ENCODE measurements around the gene WDR55.
"Not testable (repeated sequence)": the region's sequence is repeated elsewhere in the genome, so short reads cannot be mapped to it uniquely, and the experiment has no call there.

WDR55 gene

DNA sequence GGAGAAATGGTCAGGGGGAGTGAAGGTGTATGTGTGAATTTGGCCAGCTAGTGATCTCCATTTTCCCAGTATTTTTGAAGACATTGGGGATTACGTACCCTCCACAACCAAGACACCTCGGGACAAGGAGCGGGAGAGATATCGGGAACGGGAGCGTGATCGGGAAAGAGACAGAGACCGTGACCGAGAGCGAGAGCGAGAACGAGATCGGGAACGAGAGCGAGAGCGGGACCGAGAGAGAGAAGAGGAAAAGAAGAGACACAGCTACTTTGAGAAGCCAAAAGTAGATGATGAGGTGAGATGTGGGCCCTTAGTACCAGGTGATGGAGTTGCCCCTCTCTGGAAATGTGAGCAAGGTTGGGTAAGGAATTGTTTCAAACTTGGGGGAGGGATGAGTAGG lies 5.8 kb upstream of the WDR55 start:
- no peak for DNase-seq

- DNase-seq = not testable (repeated sequence)
These were observed 4.3 kb upstream of the WDR55 start for GRCh38 chr5:140660371-140660770.

DNA sequence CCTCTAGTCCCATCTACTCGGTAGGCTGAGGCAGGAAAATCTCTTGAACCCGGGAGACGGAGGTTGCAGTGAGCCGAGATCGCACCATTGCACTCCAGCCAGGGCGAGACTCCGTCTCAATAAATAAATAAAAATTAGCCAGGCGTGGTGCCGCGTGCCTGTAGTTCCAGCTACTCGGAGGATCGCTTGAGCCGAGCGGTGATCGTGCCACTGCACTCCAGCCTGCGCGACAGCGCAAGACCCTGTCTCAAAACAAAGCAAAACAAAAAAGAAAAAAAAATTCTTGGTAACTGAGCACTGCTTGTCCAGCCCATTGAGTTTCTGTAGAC lies 710 bp upstream of the WDR55 start:
- DNase-seq = no peak

DNA sequence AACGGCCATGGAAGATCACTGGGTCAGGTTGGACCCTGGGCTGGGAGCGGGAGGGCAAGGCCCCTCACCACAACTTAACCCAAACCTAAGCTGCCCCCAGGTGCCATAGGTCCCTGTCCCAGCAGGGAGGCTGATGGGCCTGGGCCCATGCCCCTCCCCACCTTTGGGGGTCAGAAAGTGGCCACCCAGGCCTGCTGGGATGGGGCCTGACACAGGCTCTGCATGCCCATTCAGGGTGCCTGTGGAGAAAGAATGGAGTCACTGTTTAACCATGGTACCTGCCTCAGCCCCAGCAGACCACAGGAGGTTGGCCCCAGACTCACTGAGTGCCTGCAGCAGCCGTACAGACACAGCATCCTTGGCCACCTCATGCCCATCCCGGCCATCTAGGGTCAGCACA lies 6.3 kb downstream of the WDR55 start:
- not testable (repeated sequence) for DNase-seq

- no peak for DNase-seq
These were observed 6.9 kb downstream of the WDR55 start for GRCh38 chr5:140671472-140672125.

GRCh38 chr5:140672455-140673186 lies 7.9 kb downstream of the WDR55 start:
- peak in 1 of 2 experiments; percentile 27 for DNase-seq

DNA sequence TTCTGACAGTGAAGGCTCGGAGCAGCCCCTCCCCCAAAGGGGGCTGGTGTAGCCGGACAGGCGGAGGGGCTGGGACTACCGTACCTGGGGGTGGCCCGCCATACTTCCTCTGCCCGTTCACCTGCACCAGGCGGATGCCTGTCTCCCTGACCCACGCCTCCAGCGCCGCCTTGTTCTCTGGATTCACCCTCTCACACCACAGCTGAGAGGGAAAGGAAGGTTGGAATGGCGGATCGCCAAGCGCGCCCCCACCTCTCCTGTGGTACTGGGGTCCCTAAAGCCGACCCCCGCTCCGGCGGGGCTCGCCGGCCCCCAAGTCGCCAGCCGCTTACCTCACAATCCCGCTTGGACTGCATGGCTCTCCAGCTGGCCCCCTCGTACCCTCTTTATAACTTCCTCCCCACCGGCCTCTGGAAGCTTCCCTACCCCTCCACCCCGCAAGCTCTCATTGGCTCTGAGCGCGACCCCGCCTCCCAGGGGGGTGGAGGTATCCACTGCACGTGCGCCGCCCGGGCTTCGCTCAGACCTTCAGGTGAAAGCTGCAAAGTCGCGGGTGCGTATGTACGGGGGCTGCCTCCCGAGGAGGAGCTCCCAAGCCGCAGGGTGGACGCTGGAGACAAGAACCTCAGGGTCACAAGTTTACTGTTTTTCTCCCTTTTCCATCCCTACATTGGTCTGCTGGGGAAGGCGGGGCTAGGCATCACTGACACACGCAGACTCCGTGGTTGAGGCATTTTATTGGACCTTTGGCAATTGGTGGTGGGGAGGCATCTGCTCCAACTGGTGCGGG lies 8.7 kb downstream of the WDR55 start, which contains the start of gene DND1:
Gene DND1 (minus strand): TSS at position 390 of the 790 bp plus-strand sequence. CDS start 34 bp downstream, at position 356.
- no peak for DNase-seq

GRCh38 chr5:140674211-140674610 lies 9.5 kb downstream of the WDR55 start:
- DNase-seq = no peak

DNA sequence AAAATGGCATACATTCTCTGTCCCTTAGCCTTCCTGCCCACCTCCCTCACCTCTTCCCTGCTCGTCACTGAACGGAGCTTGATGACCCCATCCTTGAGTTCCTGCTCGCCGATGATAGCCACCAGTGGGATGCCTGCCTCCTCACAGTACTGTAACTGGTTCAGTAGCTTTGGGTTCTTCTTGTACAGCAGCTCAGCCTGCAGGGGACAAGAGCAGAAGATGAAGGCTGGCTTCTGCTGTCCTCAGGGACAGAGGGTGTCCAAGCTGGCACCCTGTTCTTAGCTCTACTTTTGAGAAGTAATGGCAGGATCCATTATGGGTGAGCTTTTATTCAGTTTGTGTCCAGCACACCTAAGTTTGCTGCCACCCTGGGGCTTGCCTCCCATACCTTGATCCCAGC lies 9.9 kb downstream of the WDR55 start:
- no peak for DNase-seq

- DNase-seq = no peak
These were observed 13.2 kb downstream of the WDR55 start for GRCh38 chr5:140677947-140678346.

DNA sequence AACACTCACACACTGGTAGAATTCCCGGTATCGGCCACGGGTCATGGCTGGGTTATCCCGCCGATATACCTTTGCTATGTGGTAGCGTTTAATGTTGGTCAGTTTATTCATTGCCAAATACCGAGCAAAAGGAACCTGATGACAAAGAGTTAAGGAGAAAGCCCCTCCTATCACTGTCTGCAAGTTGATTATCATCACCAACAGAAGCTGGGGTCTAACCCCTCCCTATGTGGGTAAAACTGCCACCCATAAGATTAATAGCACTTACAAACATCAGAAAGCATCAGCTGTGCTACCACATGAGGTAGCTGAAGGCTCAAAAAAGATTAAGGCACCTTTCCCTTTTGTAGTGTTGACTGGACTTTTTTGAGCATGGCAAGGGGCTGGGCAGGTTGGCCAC lies 14.3 kb downstream of the WDR55 start:
- no peak for DNase-seq

GRCh38 chr5:140690376-140690932 lies 25.8 kb downstream of the WDR55 start:
- DNase-seq = no peak

DNA sequence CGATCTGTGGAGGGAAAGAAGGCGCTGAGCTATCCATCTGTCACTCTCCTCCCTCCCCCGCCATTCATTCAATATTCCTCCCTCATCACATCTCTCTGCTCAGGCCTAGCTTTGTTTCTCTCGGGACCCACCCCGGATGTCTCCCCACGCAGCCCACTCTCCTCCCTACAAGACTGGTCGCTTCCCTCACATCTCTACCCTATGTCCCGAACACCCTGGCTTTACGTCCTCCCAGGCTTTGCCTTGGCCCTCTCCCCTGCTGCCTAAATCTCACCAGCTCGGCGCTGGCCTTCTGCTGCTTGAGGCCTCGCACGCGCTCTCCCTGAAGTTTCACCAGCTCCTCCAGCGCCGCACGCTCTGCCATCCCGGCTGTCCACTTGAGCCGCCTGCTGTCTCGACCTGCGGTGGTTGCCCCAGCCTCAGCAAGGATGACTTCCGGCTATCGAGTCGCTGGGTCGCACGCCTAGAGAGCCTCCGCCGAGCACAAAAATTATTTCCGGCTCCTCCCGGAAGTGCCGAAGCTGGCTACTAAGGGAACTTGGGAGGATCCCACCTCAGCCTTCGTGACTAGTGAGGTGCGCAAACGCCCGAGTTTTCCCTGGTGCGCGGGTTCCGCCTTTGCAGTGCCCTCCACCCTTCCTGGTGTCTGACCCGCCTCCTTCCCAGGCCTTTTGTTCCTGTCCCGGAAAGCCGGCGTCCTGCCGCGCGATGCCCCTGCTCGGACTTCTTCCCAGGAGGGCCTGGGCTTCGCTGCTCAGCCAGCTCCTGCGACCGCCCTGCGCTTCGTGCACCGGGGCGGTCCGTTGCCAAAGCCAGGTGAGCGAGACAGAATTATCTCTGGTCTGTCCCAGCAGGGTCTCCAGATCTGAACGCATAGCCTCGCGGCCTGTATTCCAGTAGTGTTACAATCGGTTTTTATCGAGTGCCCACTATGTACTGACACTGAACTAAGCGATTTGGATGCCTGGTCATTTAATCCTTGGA lies 26.5 kb downstream of the WDR55 start, which contains the start of the genes HARS1 and HARS2:
Gene HARS1 (minus strand): TSS at position 430 of the 984 bp plus-strand sequence. CDS start 66 bp downstream, at position 364.
Gene HARS2 (plus strand): TSS at position 515 of the 984 bp plus-strand sequence. CDS start 194 bp downstream, at position 709.
- peak; percentile 82 to 90 for DNase-seq

DNA sequence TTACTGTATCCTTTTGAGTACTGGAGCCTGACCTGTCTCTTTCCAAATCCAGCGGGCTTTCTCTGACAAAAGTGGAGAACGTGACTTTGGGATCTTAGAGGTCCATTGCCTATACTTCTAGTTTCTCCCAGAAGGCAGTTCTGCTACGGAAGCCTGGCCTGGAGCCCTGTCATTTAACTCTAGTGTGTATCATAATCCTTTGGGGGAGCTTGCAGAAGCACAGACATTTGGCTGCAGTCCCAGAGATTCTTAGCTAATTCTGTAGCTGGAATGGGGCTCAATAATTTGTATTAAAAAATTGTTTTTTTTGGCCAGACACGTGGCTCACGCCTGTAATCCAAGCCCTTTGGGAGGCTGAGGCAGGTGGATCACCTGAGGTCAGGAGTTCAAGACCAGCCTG lies 29.6 kb downstream of the WDR55 start:
- DNase-seq = no peak

GRCh38 chr5:140696891-140697492 lies 32.3 kb downstream of the WDR55 start:
- DNase-seq = no peak

DNA sequence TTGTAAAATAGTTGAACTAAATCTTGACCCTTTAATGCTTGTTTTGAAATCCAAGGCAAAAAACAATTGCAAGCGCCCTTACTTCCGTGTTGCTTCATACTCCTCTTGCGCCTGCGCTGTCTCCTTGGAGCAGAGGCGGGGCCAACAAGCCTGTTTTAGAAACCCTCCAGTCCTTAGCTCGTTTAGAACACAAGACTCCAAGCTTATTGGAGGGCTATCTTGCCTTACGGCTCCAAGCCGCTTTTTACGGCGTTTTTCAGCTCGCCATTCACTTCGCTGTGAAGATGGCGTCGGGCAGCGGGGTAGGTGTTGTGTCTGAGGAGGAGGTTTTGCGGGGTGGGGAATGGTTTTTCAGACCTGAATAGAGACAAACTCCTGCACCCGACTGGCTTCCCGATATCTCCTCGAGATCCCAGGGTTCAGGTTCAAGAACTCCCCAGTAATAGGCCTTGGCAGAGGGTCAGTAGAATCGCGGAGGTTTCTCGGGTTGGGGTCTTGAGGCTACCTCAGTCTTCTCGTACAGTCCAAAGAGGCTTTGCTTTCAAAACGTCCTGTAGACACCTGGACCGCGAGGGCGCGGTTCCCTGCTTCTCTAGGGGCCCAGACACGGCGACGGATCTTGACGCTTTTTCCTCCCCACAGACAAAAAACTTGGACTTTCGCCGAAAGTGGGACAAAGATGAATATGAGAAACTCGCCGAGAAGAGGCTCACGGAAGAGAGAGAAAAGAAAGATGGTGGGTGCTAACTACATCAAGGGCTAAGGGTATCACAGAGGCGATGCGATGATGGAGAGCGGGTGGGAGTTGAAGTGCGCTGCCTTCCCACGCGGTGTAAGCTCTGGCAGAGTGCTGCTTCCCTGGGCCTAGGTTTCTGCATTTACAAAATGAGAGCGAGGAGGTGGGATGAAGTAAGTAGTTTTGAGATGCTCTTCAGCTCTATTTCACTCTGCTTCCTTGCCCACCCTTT lies 35.8 kb downstream of the WDR55 start, which contains the start of gene ZMAT2:
Gene ZMAT2 (plus strand): TSS at position 271 of the 968 bp plus-strand sequence. CDS start 14 bp downstream, at position 285.
- peak; percentile 90 to 94 for DNase-seq

DNA sequence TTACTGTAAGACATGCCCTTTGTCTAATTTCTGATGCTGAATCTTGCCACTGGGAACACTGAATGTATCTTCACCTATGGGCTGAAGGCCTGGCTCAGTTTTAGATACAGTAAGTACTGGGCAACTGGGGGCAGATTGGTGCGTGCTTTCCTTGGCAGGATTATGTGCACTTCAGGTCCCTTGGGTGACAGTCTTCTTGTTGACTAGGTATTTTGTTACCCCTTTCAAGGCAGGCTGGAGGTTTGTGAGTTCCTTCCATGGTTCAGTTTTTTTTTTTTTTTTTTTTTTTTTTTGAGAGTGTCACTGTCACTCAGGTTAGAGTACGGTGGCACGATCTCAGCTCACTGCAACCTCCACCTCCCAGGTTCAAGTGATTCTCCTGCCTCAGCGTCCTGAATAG lies 43.1 kb downstream of the WDR55 start:
- DNase-seq = no peak

- DNase-seq = not testable (repeated sequence)
These were observed 44.1 kb downstream of the WDR55 start for GRCh38 chr5:140708787-140709186.

DNA sequence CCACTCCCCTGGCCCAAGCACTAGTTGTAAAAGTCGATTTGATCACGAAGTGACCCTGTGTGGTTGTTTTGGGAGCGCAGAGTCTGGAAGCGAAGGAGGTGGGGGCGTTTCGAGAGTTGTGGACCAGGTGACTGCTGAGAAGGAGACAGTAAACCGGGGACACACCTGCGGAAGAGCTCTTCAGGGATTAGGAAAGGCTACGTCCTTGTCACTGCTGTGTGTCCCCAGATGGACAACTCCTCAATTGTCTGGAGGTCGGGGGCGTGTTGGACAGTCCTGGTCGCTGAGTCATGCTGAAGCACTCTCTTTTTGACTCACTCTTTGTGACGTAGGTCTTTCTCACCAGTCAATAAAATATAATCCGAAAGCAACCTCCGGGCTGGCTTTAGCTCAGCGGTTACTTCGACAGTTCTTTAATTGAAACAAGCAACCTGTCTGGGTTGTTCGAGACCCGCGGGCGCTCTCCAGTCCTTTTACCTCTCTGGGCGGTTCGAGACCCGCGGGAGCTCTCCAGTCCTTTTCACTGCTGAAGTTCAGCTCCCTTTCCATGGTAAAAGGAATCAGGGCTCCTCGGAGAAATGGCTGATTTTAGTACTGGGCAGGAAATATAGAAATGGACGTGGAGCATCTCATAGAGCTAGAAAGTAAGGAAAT lies 46.3 kb downstream of the WDR55 start:
- peak; percentile 79 to 86 for DNase-seq

All from activated CD4-positive, alpha-beta T cell treated with anti-CD3 and anti-CD28 coated beads, Interleukin-2, amount 50 U/mL, for 48 hours (primary cell).